DOHH2 (cell line): ENCODE measurements around the gene CDH22.

ENCODE experiments used
- H3F3A ChIP-seq: fragments of 200-600 bp; sonication (generic), shearing (Covaris generic); 2 replicates; pipeline ENCODE4 v1.6.0; 2016; ENCODE audit warnings: antibody characterized with exemption, mild to moderate bottlenecking; ENCODE audit not compliant: control insufficient read depth, insufficient read depth
- H3K27ac ChIP-seq: fragments of 200-600 bp; sonication (generic); 2 replicates; pipeline ENCODE4 v1.5.1; 2014; ENCODE audit warnings: low read depth, mild to moderate bottlenecking, low read length, moderate library complexity
- H3K27me3 ChIP-seq: fragments of 200-600 bp; sonication (generic); 2 replicates; pipeline ENCODE4 v1.6.1; 2014; ENCODE audit warnings: mild to moderate bottlenecking, low read length, mixed read lengths; ENCODE audit not compliant: control insufficient read depth
- H3K36me3 ChIP-seq: fragments of 200-600 bp; sonication (generic); 2 replicates; pipeline ENCODE4 v1.6.1; 2014; ENCODE audit warnings: mild to moderate bottlenecking, low read length, moderate library complexity, mixed read lengths; ENCODE audit not compliant: control insufficient read depth
- H3K4me1 ChIP-seq: fragments of 200-600 bp; sonication (generic); 2 replicates; pipeline ENCODE4 v1.6.1; 2014; ENCODE audit warnings: mild to moderate bottlenecking, low read length, mixed read lengths; ENCODE audit not compliant: control insufficient read depth
- H3K4me2 ChIP-seq: fragments of 200-600 bp; sonication (generic); 2 replicates; pipeline ENCODE4 v1.6.0; 2014; ENCODE audit warnings: mild to moderate bottlenecking, low read length, moderate library complexity
- H3K4me3 ChIP-seq: fragments of 200-600 bp; sonication (generic); 2 replicates; pipeline ENCODE4 v1.5.1; 2014; ENCODE audit warnings: mild to moderate bottlenecking, low read length, mixed read lengths
- H3K79me2 ChIP-seq: fragments of 200-600 bp; sonication (generic); 2 replicates; pipeline ENCODE4 v1.6.1; 2014; ENCODE audit warnings: mild to moderate bottlenecking, low read length, mixed read lengths; ENCODE audit not compliant: control insufficient read depth
- H3K9me2 ChIP-seq: fragments of 200-600 bp; sonication (generic); replicated peaks from 2 replicates; pipeline ENCODE4 v1.6.1; 2014; ENCODE audit warnings: mild to moderate bottlenecking, low read length, mixed read lengths; ENCODE audit not compliant: control insufficient read depth
- H3K9me3 ChIP-seq: fragments of 200-600 bp; sonication (generic); 2 replicates; pipeline ENCODE4 v1.6.1; 2014; ENCODE audit warnings: antibody characterized with exemption, low read length, mixed read lengths; ENCODE audit not compliant: control insufficient read depth, insufficient read depth
- H4K20me1 ChIP-seq: fragments of 200-600 bp; sonication (generic); 2 replicates; pipeline ENCODE4 v1.6.0; 2014; ENCODE audit warnings: low read depth, mild to moderate bottlenecking, antibody characterized with exemption, low read length, moderate library complexity; ENCODE audit not compliant: control insufficient read depth, insufficient read depth
- CTCF ChIP-seq: fragments of 200-600 bp; sonication (generic); IDR thresholded peaks from one replicate; pipeline ENCODE4 v1.5.1; 2014; ENCODE audit warnings: antibody characterized with exemption, mild to moderate bottlenecking, low read depth, low read length; ENCODE audit not compliant: poor library complexity, severe bottlenecking
- EZH2phosphoT487 ChIP-seq: fragments of 200-600 bp; sonication (generic); IDR thresholded peaks from 2 replicates; pipeline ENCODE4 v1.6.1; 2017; ENCODE audit warnings: borderline replicate concordance, mild to moderate bottlenecking, antibody characterized with exemption, low read length, moderate library complexity, mixed read lengths

Gene CDH22

DNA sequence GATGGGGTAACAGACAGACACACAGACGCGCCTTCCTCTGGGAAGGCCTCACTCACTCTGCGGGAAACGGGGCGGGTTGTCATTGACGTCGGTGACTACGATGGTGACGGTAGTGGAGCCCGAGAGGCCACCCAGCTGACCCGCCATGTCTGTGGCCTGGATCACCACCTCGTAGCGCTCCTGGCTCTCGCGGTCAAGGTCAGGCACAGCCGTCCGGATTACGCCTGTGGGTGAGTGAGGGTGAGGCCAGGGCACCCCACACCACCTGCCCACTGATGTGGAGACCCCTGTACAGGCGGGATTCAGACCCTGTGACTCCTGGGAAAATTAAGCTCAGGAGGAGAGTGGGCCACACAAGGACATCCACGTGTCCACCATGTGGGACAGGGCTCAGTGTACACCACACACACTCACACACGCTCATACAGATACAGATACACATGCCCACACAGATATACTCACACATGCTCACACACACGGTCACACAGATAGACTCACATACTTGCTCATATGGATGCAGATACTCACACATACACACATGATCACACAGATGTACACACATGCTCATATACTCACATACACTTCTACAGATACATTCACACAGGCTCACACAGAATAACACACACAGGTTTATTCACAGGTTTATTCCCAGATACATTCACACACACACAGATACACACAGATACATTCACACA, 91.4 kb downstream of the CDH22 start:
- H3K27ac ChIP-seq, result no peak overlapping the region
- no peaks in the 10 kb centered on the region for H4K20me1 ChIP-seq
- no peak for TF ChIP-seq CTCF
- TF ChIP-seq EZH2phosphoT487, result no peak
- no peak overlapping the region for H3K4me3 ChIP-seq
- H3K27me3 ChIP-seq, result no peaks in the 10 kb centered on the region
- H3F3A ChIP-seq, result no peaks in the 10 kb centered on the region
- no peaks in the 10 kb centered on the region for H3K79me2 ChIP-seq
- no peak overlapping the region for H3K4me2 ChIP-seq
- no peaks in the 10 kb centered on the region for H3K9me3 ChIP-seq
- no peaks in the 10 kb centered on the region for H3K4me1 ChIP-seq
- H3K9me2 ChIP-seq, result no peaks in the 10 kb centered on the region
- H3K36me3 ChIP-seq, result no peaks in the 10 kb centered on the region

DNA sequence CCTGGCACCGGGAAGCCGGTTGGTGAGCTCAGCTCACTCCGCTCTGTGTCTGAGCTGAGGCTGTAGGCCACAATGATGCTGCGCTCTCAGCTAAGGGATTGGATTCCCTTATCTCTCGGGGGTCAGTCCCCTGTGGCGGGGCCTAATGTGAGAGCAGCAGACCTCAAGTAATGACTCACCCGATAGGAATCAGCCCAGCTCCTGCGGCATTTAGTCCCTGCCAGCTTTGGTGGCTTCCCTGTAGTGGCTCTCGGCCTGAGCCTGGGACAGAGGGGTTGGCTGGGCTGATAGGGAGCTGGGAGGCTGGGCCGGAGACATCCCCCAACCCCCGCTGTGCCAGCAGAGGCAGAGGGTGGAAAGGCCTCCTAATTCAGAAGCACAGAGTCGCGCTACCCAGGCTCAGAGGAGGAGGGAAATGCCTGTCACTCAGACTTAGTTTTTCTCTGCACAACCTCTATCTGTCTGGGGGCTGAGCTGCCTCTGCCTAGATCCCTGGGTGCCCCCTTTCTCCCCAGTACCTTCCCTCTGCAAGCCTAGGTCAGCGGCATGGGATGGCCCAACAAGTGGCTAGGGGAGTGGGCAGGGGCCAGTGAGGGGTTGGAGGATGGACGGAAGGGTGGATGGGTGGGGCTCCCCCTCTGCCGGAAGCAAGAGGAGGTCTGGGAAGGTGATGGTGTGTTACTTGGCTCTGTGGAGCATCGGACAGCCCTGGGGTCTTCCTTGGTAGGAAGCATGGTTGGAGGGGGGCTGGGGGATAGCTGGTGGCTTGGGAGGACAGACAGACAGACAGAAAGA, 92.2 kb downstream of the CDH22 start:
- H3F3A ChIP-seq, result no peaks in the 10 kb centered on the region
- H3K4me3 ChIP-seq, result no peak overlapping the region
- H3K9me2 ChIP-seq, result no peaks in the 10 kb centered on the region
- no peaks in the 10 kb centered on the region for H3K9me3 ChIP-seq
- H3K27ac ChIP-seq, result no peak overlapping the region
- H3K4me1 ChIP-seq, result no peaks in the 10 kb centered on the region
- no peaks in the 10 kb centered on the region for H3K27me3 ChIP-seq
- H3K36me3 ChIP-seq, result no peaks in the 10 kb centered on the region
- no peak overlapping the region for H3K4me2 ChIP-seq
- no peaks in the 10 kb centered on the region for H3K79me2 ChIP-seq
- no peaks in the 10 kb centered on the region for H4K20me1 ChIP-seq
- TF ChIP-seq EZH2phosphoT487 (no peak), CTCF (no peak)

GRCh38 chr20:46214824-46215488, 93.3 kb downstream of the CDH22 start:
- no peaks in the 10 kb centered on the region for H3K79me2 ChIP-seq
- no peaks in the 10 kb centered on the region for H3K9me3 ChIP-seq
- H3K27me3 ChIP-seq, result no peaks in the 10 kb centered on the region
- H3K9me2 ChIP-seq, result no peaks in the 10 kb centered on the region
- TF ChIP-seq CTCF, result no peak
- no peak for TF ChIP-seq EZH2phosphoT487
- no peaks in the 10 kb centered on the region for H3K4me1 ChIP-seq
- H4K20me1 ChIP-seq, result no peaks in the 10 kb centered on the region
- H3K4me2 ChIP-seq, result no peak overlapping the region
- H3K36me3 ChIP-seq, result no peaks in the 10 kb centered on the region
- H3K27ac ChIP-seq, result no peak overlapping the region
- H3K4me3 ChIP-seq, result no peak overlapping the region
- H3F3A ChIP-seq, result no peaks in the 10 kb centered on the region
